Measurements from ENCODE around the gene RPL28.
"Not testable (repeated sequence)": the region's sequence is repeated elsewhere in the genome, so short reads cannot be mapped to it uniquely, and the experiment has no call there.

RPL28 gene

DNA sequence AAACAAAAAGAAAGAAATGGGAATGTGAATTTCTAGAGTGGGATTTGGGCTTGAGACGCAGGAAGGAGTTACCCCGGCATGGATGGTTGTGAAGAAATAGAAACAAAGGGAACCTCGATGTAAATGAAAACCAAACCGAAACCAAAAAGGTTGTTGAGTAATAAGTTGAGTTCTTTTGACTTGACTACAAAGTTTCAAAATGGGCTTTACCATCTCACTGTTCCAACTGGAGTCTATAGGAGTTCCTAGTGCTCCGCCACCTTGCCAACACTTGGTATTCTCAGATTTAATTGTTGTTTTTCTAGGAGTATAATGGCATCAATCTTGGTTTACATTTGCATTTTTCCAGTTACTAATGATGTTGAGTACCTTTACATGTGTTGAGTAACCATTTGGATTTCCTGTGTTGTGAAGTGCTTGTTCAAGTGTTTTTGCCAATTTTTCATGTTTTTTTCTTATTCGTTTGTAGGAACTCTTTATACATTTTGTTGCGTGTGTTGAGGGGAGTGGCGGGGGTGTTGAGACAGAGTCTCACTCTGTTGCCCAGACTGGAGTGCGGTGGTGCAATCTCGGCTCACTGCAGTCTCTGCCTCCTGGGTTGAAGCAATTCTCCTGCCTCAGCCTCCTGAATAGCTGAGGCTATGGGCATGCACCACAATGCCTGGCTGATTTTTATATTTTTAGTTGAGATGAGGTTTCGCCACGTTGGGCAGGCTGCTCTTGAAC lies 12.6 kb downstream of the RPL28 start:
- no peak for DNase-seq

DNA sequence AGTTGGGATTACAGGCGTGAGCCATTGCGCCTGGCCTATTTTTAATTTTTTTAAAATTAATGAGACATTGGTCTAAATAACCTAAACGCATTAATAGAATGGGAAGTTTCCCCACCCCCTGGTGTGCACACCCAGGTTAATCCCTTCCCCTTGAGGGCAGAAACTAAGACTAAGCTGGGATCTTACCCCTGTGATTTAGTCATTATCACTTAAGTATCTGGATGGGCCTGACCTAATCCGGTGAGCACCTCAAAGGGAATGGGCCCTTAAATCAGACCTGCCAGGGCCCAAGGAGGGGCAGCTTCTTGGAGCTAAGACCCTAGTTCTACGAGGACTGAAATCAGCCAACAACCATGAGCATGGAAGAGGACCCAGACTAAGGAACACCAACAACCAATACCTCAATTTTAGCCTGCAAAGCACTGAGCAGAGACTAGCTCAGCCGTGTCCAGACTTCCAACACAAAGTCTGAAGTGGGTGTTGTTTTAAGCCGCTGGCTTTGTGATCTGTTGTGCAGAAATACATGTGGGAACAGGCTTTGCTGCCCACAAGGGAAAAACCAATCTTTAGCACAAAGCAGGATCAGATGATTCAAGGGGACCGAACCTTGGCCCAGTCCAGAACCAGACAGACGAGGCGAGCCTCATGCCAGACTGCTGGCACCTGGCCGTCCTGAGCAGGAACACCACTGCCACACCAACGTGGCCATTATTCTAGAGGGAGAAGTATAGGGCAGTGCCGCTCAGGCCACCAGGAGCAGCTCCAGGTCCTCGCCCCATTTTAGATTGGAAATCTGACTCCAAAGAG lies 14.8 kb downstream of the RPL28 start:
- DNase-seq: no peak

DNA sequence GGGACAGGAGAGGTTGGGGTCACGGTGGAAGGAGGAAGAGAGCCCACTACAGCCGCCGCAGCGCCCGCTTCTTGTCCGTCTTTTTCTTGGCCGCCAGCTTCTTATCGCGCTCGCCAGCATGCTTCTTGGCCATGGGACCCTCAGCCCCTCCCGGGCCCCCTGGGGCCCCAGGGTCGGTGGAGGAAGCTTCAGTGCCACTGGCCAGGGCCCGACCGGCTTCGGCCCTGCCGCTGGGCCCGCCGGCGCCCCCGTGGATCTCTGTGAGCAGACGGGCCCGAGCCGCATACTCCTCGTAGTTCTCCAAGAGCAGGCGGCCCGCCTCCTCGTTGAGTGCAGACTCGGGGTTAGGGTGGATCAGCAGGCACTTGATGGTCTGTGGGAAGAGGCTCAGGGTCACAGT lies 15.7 kb downstream of the RPL28 start:
- DNase-seq: not testable (repeated sequence)

DNA sequence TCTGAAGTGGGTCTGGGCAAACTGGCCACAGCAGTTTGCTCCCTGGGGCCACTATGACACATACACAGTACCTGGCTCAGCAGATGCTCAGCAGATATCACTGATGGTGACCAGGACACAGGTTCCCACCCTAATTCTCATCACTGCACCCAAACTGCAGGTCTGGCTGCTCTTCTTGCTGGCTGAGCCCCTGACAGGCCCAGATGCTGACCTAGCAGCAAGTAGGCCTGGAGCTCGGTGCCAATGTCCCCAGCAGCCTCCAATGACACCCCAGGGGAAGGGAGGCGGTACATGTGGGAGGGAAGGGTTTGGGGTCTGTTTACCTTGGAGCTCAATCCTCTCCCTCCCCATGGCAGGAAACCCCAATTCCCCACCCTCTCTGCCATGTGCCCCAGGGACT lies 16.8 kb downstream of the RPL28 start:
- DNase-seq: no peak

DNA sequence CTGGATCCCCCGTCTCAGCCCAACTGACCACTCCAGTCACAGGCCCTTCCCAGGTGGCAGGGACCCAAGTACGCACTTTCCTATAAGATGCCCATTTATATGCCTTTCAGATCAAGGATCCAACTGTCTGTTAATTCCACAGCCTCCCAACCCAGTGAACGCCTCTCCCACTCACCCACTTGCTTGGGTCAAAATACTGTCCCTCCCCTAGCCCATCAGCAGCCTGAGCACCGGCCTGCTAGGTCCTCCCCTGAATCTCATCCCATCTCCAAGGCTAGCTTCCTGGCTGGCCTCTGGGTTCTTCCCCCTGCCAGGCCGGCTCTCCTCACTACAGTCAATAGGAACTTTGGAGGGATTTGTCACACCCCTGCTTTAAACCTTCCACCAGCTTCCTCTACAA lies 19.9 kb downstream of the RPL28 start:
- no peak for DNase-seq

DNA sequence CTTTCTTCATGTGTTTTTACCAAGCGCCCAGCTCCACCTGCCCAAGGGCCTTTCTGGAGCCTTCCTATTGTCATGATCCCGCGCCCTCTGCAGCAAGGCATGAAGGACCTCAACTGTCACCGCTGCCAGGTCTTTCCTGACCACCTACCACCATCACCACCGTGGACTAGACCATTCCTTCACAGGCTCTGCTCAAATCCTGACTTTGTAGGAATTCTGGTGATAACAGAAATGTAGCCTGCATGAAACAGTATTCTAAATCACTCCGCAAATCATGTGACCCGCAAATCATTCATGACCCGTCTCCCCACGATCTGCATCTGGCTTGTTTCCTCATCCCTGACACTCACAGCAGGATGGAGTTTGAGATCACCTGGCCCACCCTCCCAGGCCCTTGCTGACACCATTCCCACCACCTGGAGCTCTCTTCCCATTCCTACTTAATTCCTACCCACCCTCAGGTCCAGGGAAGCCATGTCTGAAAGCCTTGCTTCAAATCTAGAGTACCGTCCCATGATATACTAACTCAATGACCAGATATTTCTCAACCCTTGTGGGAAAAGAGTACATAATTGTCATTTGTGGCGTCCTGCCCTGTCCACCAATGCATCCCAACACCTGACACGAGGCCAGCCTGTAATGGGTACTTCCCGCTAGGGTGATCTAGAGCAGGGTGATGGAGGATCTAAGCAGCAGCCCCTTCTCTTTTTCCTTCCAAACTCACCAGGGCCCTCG lies 20.5 kb downstream of the RPL28 start:
- DNase-seq: no peak

DNA sequence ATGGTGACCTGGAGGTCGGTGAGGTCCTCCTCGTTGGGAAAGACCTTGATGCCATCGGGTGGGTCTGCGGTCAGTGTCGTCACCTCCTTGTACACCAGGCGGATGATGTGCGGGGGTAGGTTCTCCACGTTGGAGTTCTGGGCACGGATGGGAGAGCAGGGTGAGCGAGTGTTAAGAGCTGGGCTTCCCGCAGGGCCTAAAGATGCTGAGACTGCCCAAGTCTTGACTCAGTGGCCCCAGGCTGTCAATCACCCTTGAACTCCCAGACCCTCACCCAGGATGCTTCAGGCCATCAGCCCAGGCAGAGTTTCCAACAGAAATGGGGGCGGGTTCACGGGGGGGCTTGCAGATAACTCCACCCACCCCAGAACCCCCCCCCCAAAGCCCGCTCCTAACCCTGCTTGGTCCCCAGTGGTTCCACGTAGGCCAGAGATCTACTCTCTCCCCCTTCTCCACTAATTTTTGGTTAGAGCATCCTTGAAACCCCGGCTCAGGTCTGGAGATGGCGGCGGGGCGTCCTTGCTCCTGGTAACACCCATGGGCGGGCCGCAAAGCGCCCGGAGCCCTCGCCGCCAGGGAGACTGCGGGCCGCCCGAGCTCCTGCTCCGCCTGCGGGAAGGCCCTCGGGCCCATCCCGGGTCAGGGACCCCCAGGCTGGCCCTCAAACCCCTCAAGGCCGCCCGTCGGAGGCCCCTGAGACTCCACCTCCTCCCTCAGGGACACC lies 21.3 kb downstream of the RPL28 start:
- peak; percentile 80 for DNase-seq

DNA sequence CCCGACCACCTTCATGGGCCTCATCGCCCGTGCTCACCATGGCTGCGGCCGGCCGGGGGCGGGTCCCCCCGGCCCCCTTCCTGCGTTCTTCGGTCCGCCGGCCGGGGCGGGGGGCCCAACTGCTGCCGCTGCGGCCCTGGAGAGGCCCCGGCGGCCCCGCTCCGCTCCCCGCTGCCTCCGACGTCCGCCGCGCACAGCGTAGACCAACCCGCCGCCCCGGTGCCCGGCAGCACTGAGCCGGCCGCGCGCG lies 21.7 kb downstream of the RPL28 start, which contains the start of gene UBE2S:
Gene UBE2S, minus strand, starts transcription at position 239 of the 250 bp plus-strand sequence. Its CDS starts 199 bp downstream, at position 40.
- not testable (repeated sequence) for DNase-seq

DNA sequence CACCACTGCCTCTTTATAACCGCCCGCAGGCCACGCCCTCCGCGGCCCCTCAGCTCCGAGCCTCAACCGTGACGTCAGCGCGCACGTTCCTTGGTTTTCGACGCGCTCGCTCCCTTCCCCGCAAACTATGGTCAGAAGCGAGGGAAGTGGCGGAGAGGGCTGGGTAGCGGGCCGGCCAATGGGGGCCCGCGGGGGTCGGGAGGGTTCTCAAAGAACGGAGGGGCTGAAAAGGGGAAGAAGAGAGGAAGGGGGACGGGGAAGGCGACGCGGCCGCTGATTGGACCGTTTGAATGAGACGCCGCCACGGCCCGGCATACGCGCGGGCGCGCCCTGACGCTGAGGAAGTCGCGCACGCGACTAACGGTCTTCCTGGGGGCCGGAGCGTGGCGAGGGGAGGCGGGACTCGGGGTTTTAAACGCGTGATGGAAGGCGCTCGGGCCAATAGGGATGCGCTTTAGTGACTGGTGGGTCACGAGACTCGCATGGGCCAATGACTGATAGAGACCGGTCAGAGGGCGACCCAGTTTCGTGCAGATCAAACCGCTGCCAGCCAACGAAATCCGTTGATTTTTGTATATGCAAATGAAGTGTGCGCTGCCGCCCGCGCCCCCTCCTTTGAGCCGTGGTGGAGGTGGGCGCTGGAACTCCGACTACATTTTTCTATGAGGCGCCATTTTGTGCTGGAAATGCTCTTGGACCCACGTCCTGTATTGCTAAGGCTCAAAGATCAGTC lies 22.2 kb downstream of the RPL28 start:
- DNase-seq: peak; percentile 99

DNA sequence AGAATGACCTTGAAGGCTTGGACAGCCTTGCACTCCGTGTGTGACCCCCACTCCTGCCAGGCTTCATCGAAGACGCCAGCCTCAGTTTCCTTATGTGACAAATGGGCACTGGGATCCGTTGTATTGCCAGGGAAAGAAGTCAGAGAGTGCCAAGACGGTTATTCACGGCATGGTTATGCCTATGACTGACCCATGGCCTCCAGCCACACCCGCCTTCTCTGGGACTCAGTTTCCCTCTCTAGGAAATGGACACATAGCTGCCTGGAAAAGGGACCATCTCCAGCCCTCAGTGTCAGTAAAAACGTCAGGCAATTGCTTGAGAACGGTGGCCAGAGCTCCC lies 22.8 kb downstream of the RPL28 start:
- DNase-seq: no peak

DNA sequence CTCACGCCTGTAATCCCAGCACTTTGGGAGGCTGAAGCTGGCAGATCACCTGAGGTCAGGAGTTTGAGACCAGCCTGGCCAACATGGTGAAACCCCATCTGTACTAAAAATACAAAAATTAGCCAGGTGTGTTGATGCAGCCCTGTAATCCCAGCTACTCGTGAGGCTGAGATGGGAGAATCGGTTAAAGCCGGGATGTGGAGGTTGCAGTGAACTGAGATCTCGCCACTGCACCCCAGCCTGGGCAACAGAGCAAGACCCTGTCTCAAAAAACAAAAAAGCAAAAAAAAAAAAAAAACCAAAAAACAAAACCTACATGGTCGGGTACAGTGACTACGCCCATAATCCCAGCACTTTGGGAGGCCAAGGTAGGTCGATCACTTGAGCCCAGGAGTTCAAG lies 23.4 kb downstream of the RPL28 start:
- DNase-seq: not testable (repeated sequence)

DNA sequence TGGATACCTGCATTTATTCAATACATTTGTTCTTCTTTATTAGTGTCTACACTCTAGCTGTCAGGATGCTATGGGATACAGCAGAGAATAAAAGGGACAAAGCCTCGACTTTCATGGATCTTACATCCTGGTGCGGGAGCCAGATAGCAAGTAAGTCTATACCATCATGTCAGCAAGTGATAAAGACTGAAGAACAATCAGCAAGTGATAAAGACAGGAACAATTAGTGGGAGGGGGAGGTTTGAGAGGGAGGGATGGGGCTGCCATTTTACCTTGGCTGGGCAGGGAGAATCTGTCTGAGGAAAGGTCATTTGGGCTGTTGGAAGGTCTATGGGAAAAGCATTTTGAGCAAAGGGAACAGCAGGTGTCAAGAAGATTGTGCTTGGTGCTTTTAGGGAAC lies 24.4 kb downstream of the RPL28 start:
- DNase-seq: no peak

DNA sequence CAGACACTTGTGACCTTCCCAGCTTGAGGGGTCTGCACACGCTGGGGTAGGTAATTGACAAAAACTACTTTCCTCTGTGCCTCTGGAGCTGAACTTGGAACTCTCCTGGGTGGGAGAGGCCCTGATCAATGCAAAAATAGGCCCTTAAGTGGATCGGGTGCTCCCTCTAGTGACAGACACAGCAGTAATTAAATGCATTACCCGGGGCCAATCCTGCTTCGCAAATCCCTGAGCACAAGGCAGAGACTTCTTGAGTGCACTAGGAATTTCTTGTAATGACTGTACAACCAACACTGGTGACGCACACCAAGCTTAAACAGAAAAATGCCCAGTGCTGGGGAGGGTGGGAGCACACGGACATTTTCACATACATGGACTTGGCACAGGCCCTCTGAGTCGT lies 32.5 kb downstream of the RPL28 start:
- DNase-seq: peak; percentile 73

DNA sequence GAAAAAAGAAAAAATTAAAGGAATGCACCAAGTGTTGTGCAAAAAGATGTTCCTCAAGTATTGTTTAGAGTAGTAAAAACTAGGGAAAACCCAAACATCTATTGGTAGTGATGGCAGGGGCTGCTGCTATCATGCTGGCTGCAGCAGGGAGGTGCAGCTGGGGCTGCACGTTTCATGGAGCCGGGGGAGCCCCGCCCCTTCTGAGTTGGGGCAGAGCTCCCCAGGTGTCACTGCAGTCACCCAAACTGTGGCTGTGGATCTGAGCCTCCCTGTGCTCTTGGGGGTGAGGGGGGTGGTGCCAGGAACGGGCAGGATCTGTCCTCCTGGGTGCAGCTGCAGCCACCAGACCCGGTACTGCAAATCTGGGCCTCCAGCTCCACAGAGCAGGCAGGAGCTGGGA lies 33.4 kb downstream of the RPL28 start:
- DNase-seq: no peak

DNA sequence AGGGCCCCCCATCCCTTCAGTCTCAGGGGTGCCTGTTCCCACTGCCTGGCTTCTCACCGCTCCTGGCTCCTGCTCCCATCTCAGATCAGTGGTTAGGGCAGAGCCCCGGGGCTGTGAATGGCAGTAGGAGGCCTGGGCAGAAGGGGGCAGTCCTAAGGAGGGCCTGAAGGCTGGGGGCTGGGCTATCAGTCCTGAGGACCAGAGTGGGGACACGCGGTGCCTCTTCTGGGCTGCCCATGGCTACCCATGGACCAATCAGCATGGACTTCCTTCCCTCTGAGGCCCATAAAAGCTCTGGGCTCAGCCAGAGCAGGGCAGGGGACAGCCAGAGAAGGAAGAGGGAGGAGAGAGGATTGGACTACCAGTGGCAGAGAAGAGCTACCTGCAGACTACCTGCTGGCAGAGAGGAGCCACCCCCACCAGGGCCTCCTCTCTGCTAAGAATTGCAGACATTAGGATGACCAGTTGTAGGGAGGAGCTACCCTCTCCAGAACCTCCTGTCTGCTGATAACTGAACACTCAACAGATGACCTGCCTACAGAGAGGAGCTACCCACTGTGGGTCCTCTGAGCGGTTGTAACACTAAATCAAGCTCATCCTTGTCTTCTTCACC lies 34.0 kb downstream of the RPL28 start:
- no peak for DNase-seq

DNA sequence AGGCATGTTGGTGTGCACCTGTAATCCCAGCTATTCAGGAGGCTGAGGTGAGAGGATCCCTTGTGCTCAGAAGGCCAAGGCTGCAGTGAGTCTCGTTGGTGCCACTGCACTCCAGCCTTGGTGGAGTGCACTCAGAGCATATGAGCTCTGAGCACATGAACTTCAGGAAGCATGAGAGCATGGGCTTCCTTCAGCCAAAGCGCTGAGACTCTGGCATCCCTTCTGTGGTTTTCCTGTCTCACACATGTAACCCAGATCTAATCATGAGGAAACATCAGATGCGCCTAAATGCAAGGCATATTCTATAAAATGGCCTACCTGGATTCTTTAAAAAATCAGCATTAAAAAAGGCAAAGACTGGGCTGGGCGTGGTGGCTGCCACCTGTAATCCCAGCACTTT lies 35.5 kb downstream of the RPL28 start:
- not testable (repeated sequence) for DNase-seq

DNA sequence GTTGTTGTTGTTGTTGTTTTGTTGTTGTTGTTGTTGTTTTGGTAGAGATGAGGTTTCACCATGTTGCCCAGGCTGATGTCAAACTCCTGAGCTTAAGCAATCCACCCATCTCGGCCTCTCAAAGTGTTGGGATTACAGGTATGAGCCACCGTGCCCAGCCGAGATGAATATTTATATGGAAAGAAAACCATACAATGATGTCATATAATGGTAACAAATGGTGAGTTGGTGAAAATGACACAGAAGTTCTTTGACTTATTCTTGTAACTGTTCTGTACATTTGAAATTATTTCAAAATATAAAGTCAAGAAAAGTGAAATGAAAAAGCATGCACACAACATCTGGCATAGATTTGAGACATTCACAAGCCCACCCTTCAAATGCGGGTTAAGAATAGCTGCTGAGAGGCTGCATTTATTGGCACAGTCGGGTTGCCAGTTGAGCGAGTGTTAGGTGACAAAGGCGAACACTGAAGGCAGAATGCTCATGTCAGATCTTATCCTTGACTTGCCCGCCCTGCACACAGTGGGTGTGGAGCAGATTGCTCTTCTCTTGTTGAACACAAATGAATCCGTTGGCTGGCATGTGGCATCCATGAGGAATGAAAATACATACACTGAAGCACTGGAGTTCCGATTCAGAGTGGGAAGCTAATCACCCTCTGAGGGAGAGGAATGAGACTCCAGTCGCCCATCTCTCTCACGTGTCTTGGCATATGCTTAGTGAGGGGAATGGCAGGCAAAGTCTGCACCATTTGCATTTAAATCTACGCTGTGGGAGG lies 37.7 kb downstream of the RPL28 start:
- DNase-seq: no peak

DNA sequence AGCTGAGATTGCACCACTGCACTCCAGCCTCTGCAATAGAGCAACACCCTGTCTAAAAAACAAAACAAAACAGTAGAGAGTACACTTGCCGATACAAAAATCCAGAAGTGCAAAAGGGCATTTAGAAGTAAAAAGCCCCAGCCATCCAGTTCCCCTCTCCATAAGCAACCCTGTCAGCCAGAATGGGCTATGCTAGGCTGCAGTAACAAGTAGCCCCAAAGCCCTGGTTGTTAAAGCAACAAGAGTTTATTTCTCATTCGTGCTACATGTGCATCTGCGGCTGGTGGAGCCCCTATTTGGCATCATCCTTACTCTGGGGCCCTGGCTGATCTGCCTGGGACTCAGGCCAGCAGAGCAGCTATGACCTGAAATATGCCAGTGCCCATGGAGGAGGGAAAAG lies 38.8 kb downstream of the RPL28 start:
- DNase-seq: no peak

DNA sequence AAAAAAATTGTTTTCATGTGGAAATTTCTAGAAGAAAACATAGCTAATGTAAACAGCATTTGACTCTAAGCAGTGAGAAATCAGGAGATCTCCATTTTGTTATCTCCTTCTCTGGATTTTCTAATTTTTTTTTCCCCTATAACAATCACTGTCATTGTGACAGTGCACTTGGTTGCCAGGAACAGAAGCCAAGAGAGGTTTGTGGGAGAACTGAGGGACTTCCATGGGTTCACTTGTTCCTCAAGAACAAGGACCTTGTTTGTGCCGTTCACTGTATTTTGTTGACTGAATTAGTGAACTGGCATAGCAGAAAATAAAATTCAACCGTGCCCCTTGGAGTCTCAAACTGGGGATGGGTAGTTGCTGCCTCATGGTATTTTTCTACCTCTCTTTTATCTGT lies 40.3 kb downstream of the RPL28 start:
- DNase-seq: no peak

DNA sequence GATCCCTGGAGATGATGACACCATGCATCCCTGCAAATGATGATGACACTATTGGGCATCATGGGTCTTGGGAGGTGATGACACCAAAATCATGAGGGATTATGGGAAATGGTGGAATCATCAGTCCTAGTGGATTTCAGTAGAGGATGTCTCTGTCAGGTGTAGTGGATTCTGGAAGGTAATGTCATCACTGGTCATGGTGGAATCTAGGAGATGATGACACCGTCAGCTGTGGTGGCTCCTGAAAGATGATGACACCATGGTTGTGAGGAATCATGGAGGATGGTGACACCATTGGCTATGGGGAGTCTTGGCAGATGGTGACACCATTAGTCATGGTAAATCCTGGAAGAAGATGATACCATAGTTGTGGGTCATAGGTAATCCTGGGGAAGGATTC lies 45.5 kb downstream of the RPL28 start:
- DNase-seq: no peak

DNA sequence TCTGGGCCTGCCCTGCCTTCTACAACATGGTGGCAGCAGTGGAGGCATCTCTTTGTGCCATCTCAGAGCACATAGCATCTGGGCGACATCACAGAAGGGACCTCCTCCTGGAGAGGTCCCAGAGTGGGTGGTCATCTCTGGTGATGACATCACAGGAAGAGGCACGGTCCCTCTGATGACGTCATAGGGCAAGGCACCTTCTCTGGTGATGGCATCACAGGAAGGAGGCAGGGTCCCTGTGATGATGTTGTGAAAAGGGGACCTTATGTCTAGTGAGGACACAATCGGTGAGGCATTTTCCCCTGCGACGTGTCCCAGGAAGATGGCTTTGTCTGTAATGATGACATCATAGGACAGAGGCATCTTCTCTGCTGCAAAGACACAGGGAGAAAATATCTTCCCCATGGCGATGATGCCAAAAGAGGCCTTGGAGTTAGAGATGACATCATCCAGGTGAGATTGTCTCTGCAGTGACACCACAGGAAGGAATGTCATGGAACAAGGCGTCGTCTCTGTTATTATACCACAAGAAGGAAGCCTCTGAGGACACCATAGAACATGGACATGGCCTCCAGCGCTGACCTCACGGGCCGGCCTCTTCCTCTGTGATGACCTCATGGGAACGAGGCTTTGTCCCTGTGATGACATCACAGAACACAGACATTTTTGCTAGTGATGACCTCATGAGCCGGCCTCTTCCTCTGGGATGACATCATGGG lies 46.7 kb downstream of the RPL28 start:
- DNase-seq: no peak

Measured in activated effector memory CD4-positive, alpha-beta T cell treated with anti-CD3 and anti-CD28 coated beads, Interleukin-2, amount 50 U/mL, for 16 hours (primary cell).